Endothelial cell of hepatic sinusoid (primary cell): ENCODE measurements around the gene OR56B1.

Experiments
- in situ Hi-C: cut with HindIII; loops from 2 replicates; pipeline ENCODE4 v1.10.0; 2017; ENCODE audit warnings: low sequenced_read_pairs

The OR56B1 gene

GRCh38 chr11:5727691-5728090 is 8.6 kb upstream of the OR56B1 start:
- in situ Hi-C loops, result no loop called here

DNA sequence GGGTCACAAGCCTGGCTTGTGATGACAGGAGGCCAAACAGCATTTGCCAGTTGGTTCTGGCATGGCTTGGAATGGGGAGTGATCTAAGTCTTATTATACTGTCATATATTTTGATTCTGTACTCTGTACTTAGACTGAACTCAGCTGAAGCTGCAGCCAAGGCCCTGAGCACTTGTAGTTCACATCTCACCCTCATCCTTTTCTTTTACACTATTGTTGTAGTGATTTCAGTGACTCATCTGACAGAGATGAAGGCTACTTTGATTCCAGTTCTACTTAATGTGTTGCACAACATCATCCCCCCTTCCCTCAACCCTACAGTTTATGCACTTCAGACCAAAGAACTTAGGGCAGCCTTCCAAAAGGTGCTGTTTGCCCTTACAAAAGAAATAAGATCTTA is 843 bp downstream of the OR56B1 start:
- in situ Hi-C loops, result no loop called here

DNA sequence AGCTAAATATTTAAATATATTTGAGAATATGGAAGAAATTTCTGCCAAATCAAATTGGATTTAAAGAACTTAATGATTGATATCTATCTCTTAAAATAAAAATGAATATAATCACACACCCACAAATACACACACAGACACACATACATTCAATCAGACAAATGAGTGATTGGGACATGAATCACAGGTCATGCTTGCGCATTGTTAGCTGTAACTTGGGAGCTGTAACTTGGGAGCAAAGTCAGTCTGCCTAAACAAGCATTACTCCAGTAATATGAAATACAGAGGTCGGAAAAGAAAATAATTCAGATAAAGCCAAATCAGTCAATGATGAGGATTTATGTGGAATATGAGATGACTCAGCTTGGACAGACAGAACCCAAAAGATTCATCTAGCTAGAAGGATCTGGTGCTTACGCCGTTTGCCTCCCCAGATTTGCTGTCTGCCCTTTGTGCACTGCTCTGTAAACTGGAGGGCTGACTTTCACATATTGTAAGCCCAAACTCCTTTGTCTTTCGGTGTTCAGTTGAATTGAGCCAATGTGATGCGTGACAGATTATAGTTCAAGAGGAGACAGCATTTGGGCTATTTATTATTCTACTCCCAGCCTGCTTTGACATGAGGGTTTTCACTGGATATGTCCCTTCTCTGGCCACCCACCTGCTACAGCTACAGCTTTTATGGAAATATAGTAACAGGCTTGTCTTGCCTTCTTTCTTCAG is 1.6 kb downstream of the OR56B1 start:
- in situ Hi-C loops, result no loop called here

- in situ Hi-C loops, result no loop called here
These were observed 2.2 kb downstream of the OR56B1 start for GRCh38 chr11:5738431-5738830.

GRCh38 chr11:5746614-5747013 is 10.4 kb downstream of the OR56B1 start:
- in situ Hi-C loops, result no loop called here

GRCh38 chr11:5749836-5750235 is 13.6 kb downstream of the OR56B1 start:
- in situ Hi-C loops, result no loop called here

DNA sequence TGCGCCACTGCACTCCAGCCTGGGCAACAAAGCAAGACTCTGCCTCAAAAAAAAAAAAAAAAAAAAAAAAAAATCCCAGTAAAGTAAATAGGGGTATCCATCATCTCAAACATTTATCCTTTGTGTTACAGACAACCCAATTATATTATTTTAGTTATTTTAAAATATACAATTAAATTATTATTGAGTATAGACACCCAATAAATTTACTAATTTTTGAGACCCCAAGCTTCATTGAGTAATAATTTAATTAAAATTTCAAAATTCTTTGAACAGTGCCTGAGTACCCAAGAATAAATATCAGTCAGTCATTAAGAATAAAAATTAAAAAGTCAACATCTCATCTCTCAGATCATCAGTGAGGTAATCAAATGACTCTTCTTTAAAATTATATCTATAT is 17.7 kb downstream of the OR56B1 start, which contains the start of gene OR52N4:
Gene OR52N4, plus strand, starts transcription at position 301 of the 400 bp plus-strand sequence. CDS start 498 bp downstream, outside the sequence.
- in situ Hi-C loops, result no loop called here

DNA sequence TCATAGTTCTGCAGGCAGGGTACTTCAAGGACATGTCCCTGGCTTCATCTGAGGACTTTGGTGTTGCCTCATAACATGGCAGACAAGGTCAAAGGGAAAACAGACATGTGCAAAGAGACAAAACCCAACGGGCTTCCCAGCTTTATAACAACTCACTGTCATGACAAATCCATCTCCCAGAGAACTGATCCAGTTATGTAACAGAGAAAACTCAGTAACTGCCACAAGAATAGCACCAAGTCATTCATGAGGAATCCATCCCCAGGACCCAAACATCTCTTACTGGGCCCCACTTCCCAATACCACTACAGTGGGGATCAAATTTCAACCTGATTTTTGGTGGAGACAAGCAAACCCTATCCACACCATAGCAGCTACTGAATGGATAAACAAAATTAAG is 30.8 kb downstream of the OR56B1 start:
- in situ Hi-C loops, result no loop called here

DNA sequence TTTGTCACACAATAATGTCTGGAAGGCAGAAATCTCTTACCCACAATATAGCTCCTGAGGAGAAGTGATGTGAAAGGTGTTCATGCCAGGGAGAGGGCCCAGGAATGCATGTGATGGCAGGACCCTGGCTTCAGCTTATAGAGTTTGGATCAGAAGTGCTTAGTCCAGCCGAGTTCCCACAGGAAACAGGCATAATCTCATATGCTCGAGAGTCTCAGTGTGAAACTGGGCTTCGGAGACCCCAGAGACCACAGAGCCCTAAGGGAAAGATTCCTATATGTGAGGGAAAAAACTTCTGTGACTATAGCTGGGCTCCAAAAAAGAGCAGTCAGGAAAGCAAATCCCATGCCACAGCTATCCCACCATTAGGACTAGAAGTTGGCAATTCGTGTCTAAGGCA is 47.0 kb downstream of the OR56B1 start, which contains the start of gene OR52N5:
Gene OR52N5, minus strand, starts transcription at position 101 of the 400 bp plus-strand sequence. CDS start 4,721 bp downstream, outside the sequence.
- in situ Hi-C loops, result no loop called here
